ENCODE measurements around the gene FSD2. TPM values are rescaled to one million over a fixed set of nuclear protein-coding genes. Genes with fewer than 3 reads are reported as not detected.
A peak's percentile ranks its signal among the peaks of the same experiment; 100 is the strongest.
"Not testable (repeated sequence)": the region's sequence is repeated elsewhere in the genome, so short reads cannot be mapped to it uniquely, and the experiment has no call there.

The FSD2 gene
- total RNA-seq, 2 donors from 2014 or later = 47.7 to 94.3 TPM

DNA sequence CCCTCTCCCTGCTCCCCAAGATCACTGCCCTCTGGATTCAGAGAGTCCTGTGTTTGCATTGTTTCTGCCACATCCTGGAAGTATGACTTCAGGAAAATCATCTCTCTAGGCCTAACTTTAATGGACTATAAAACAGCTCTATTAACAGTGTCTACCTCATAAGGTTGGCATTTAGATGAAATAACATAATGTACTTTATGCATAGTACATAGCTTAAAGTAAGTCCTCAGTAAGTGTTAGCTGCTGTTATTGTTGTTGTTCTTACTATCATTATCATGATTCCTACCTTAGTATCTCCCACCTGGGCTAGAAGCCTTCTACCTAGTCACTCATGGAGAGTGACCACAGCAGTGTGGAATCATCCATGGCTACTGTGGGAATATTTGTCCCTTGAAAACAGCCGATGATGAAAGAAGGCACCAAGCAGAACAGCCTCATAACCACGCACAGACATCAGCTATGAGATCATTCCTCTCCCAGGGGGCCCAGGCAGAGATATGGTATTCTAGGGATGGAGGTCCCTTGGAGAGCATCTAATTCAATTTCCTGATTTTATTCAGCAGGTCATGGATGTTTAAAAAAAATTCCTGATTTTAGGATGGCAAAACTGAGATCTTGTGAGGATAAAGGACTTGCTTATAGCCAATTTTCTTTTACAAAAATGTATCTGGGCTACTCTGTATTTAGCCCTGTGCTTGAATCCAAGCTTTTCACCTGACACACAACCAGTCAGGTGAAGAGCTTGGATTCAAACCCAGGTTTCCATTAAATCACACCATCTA, 1.9 kb downstream of the FSD2 start:
- intact Hi-C loops (cut with DNase I) = no loop called here
- ATAC-seq (no peak), DNase-seq (no peak)

DNA sequence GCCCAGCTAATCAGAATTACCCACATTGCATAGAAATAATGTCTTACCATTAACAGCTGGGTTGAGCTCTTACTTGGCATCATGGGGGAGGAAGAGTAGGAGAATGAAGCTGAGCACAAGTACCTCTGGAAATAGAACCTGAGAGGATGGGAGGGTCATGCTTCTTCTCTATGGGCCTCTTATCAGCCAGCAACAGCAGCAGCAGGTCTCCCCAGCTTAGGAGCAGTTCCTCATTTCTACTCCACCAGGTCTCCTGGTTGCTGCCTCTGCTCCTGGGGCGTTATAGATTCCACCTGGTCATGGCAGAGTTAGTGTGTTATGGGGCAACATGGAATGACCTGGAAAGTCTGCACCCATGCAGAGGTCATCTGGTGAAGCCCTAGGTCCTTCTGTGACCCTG, 3.4 kb downstream of the FSD2 start:
- DNase-seq (no peak), ATAC-seq (no peak)
- intact Hi-C loops (cut with DNase I) = no loop called here

DNA sequence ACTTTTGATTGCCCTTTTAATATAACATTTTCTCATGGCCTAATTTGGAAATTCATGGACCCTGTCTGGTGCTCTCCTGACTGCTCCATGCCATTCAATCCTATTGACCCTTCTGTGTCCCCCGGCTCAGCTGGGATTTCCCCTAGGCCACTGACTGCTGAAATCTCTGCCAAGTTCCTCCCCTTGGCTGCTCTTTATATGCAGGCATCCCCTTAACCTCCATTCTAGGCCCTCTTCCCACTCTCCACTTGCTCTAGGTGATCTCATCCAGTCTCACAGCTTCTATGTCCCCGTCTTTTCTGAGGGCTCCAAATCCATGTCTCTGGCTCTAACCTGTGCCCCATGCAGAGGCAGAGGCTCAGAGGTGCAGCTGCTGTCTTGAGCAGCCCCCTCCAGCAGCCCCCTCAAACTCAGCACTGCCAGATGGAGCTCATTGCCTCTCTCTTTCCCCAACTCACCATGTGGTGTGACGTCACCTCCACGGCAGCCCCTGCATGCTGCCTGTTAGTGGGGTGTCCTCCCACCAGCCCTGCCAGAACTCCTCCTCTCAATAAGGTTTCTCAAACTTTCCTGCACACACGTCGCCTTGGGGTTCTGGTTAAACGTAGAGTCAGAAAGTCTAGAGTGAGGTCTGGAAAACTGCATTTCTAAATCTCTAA, 6.6 kb downstream of the FSD2 start:
- DNase-seq (no peak), ATAC-seq (peak in 1 of 2 donors; percentile 53)
- intact Hi-C loops (cut with DNase I) = no loop called here

DNA sequence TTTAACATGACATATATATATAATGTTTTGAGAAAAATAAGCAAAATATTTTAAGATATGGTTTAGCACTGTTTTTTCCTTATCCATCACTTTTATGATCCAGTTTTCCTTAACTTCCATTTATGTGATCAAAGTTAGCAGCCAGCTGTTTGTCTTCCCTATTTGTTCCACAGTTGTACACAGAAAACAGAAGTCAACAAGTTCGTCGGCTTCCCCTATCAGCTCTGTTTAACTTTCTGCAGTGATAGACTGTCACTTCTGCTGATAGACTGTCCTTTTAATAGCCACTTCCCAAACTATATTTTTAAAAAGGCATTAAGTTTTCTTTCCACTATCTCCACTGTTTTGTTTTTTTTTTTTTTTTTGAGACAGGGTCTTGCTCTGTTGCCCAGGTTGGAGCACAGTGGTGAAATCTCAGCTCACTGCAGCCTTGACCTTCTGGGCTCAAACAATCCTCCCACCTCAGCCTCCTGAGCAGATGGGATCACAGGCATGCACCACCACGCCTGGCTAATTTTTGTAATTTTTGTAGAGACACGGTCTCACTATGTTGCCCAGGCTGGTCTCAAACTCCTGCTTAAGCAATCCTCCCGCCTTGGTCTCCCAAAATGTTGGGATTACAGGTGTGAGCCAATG, 7.2 kb downstream of the FSD2 start:
- ATAC-seq = no peak
- intact Hi-C loops (cut with DNase I) = no loop called here

DNA sequence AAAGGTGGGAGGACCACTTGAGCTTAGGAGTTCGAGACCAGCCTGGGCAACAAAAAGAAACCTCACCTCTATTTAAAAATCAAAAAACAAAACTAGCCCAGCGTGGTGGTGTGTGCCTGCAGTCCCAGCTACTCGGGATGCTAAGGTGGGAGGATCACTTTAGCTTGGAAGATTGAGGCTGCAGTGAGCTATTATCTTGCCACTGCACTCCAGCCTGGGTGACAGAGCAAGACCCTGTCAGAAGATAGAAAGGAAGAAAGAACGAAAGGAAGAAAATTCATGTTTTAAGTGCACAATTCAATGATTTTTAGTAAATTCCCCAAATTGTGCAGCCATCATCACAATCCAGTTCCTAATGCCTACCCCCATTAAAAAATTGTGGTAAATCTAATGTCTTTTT, 7.8 kb downstream of the FSD2 start:
- ATAC-seq = no peak
- no peak for DNase-seq
- intact Hi-C loops (cut with DNase I) = no loop called here

More for the DNA sequence above, 7.2 kb downstream of the FSD2 start:
- no peak for DNase-seq

DNA sequence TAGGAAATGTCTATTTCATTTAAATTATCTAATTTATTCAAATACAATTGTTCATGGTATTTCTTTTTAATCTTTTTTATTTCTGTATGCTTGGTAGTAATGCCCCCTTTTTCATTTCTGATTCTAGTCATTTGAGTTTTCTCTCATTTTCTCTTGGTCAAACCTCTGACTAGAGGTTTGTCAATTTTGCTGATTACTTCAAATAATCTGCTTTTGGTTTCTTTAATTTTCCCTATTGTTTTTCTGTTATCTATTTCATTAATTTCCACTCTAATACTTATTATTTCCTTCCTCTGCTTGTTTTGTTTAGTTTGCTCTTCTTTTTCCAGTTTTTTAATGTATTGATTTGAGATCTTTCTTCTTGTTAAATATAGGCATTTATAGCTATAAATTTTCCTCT, 12.1 kb downstream of the FSD2 start:
- ATAC-seq = no peak
- DNase-seq = no peak
- intact Hi-C loops (cut with DNase I) = no loop called here

DNA sequence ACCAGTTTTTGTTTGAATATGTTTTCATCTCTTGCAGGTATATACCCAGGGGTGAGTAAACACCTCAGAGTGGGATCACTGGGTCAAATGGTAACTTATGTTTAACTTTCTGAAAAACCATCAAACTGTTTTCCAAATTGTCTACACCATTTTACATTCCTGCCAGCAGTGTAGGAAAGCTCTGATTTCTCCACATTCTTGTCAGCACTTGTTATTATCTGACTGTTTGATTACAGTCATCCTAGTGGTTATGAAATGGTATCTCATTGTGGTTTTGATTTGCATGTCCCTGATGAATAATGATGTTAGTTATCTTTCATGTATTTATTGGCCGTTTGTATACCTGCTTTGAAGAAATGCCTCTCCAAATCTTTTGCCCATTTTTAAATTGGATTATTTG, 13.8 kb downstream of the FSD2 start:
- ATAC-seq (no peak), DNase-seq (no peak)
- intact Hi-C loops (cut with DNase I) = no loop called here

DNA sequence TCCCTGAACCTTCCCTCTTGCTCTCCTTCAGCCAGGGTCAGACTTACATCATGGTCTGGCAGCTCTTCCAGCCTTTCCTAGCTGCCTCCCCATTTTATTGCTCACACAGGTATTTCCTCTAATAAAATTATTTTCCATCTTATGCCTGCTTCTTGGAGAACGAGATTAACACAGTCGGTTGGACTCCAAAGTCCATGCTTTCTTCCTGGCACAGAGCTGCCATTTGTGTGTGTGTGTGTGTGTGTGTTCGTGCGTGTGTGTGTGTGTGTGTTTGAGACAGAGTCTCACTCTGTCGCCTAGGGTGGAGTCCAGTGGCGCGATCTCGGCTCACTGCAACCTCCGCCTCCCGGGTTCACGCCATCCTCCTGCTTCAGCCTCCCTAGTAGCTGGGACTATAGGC, 15.5 kb downstream of the FSD2 start:
- intact Hi-C loops (cut with DNase I) = no loop called here

DNA sequence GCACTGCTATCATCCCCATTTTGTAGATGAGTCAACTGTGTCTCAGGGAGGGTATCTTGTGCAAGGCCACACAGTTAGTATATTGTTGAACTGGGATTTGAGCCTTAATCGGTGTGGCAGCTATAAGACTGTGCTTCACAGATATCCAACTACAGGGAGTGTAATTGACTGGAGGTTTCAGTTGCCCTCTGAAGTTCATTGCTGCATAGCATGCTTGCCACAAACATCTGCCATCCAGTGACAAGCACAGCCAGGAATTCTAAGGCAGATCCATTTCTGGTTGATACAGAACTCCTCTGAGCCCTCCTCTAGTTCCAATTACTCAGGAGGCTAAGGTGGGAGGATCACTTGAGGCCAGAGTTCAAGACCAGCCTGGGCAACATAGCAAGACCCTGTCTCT, 16.4 kb downstream of the FSD2 start:
- DNase-seq (no peak), ATAC-seq (no peak)
- intact Hi-C loops (cut with DNase I) = no loop called here

More for the DNA sequence above, 15.5 kb downstream of the FSD2 start:
- ATAC-seq (no peak), DNase-seq (no peak)

DNA sequence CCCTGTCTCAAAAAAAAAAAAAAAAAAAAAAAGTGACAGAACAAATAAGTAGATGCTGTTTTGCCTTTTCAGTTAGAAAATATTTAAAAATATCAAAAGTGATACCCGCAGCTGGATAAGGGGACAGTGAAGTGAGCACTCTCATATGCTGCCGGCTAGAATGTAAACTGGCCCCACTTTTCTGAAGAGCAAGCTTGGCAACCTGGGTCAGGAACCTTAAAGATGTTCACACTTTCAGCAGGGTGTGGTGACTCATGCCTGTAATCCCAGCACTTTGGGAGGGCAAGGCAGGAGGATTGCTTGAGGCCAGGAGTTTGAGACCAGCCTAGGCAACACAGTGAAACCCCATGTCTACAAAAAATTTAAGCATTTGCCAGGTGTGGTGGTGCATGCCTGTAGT, 17.4 kb downstream of the FSD2 start:
- no peak for ATAC-seq
- DNase-seq = no peak
- intact Hi-C loops (cut with DNase I) = no loop called here

DNA sequence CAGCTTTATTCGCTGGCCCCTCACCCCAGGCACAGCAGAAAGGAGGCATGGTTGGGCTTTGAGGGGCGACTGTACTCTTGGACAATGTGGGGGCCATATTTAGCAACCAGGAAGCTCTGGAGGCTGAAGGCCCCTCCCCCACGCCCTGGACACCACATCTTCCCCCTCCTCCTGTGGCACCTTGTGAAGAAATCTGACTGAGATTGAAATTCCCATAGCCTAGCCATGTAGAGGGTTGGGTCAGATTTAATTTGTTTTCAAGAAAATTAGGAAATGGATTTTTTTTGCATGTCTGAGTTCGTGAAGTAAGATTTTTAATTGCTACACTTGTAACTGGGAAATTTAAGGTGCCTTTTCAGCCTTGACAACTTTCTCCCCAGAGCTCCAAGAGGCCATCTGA, 24.5 kb downstream of the FSD2 start:
- intact Hi-C loops (cut with DNase I) = no loop called here
- ATAC-seq = no peak

DNA sequence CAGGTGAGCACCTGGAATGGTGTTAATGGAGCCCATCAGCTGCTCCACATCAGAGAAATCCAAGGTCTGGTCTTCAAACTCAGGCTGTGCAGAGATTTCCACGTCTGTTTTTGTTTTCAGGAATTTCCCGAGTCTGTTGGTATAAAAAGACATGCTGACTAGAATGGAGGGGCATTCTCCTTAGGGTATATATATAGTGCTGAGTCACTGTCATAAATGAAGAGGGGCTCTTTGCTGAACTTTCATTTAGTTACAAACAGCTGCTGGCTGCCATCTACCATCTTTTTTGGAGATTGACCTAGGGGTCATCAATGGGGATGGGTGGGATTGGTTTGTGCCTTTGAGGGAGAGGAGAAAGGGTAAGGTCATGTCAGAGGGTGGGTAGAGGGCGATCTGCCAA, 27.1 kb downstream of the FSD2 start:
- no peak for DNase-seq
- intact Hi-C loops (cut with DNase I) = loop anchor here in 1 of 2 donors (10.0 kb wide), 1 partner anchor 46 kb away; no protein-coding TSS in a partner anchor

More for the DNA sequence above, 24.5 kb downstream of the FSD2 start:
- no peak for DNase-seq

DNA sequence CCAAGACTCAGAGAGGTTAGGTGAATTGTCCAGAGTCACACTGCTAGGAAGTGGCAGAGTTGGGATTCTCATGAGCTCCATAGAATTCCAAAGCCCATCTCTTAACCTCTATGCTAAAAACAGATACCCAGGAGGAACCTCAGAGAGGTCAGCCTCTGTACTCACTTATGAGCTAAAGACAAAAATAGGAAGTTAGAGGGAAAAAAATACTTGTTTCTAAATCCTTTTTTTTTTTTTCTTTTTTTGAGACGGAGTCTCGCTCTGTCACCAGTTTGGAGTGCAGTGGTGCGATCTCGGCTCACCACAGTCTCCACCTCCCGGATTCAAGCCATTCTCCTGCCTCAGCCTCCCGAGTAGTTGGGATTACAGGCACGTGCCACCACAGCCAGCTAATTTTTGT, 31.4 kb downstream of the FSD2 start:
- ATAC-seq (no peak), DNase-seq (no peak)
- intact Hi-C loops (cut with DNase I) = loop anchor here in 1 of 2 donors (10.0 kb wide), 1 partner anchor 50 kb away; no protein-coding TSS in a partner anchor

More for the DNA sequence above, 27.1 kb downstream of the FSD2 start:
- no peak for ATAC-seq

DNA sequence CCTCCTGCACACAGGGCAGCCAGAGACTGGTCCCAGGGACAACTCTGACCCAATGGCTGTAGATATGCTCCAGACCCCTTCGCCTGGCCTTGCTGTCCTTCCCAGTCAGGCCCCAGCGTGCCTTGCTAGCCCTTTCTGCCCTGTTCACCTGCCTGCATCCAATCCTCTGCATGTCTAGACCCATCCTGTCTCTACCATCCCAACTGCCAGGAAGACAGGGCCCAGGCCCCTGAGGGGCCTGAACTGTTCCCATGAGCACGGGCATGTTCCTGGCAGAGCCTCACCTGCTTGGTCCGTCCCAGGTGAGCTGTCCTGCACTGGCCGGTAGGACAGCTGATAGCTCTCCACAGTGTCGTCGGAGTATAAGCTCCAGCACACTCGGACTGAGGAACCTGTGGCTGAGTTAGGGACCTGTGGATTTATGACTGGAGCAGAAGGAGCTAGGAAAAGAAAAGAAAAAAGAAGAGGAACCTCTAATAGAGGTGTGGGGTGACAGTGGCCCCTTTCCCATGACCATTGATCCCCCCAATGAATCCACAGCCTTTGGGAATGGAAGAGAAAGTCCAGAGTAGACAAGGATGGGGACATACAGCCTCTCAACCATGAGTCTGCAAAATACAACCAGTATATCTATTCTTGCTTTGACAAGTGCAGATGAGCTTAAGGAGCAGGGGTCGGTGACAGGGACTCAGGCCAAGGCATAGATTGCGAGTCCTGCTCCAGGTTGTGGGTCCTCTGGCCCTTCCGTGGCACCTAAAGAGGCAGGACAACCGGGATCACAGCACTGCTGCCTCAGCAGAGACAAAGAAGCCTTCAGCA, 33.9 kb downstream of the FSD2 start:
- no peak for ATAC-seq
- no peak for DNase-seq
- intact Hi-C loops (cut with DNase I) = loop anchor here in 1 of 2 donors (10.0 kb wide), 1 partner anchor 53 kb away; no protein-coding TSS in a partner anchor

DNA sequence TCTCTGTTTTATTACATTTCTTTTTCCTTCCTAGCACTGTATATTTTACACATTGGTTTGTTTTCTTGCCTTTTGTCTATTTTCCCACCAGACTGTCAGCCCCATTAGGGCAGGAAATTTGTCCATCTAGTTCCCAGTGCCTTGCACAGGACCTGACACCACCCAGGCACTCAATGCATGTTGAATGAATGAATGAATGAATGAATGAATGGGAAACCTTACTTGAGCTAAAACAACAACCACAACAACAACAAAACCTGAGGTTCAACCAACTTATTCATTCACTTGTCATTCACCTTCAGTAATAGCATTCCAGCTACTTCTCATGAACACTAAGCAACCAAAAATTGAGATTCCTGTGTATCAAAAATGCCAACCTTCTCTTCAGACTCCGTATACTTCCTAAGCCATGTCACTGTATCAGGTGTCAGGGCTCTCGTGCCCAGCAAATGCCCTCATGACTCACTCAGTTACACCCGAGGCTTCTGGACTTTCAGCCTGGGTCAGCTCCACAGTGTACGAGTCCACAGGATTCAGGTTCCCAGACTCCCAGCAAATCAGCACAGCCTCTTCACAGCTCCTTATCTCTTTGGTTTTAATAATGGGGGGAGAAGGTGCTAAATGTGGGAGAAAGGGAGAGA, 37.3 kb downstream of the FSD2 start:
- ATAC-seq = peak; percentile 54 to 82
- intact Hi-C loops (cut with DNase I) = no loop called here

DNA sequence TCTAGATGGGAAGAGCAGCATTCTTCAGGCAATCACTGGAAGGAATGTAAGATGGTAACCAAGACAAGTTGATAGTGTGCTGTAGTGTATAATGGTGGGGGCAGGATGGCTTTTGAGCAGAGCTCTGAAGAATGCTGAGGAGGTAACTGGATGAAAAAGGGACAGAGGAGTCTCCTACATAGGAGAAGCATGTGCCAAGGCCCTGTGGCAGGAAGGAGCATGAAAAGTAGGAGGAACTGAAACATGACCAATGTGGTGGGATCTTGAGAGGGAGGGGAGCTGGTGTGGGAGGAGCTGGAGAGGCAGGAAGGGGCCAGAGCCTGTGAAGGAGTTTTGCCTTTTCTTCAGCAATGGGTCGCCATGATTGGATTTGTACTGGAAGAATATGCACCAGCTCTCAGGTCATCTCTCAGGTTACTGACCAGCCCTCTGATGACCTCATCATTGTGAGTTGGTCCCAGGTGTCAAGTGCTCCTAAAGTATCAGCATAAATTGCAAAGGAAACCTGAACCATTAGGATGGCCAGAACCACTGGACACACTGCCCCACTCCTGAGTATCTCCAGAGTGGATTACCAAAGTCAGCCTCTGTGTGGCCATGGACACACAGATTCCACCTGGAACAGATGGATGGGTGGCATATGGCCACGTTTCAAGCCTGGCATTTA, 38.6 kb downstream of the FSD2 start:
- DNase-seq (no peak), ATAC-seq (no peak)
- intact Hi-C loops (cut with DNase I) = no loop called here

More for the DNA sequence above, 37.3 kb downstream of the FSD2 start:
- DNase-seq = no peak

DNA sequence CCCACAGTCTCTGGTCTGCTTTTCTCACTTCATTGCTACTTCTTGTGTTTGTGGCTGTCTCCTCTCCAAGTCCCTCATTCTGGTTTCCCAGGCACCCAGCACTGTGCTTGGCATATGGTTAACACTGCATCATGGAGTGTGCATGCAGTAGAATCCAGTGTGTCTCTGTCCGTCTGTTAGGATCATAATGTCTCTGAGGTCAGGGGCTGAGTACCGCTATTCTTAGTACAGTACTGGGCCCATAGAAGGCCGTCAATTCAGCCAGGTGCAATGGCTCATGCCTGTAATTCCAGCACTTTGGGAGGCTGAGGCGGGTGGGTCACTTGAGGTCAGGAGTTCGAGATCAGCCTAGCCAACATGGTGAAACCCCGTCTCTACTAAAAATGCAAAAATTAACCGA, 39.7 kb downstream of the FSD2 start:
- DNase-seq; intact Hi-C loops (cut with DNase I); ATAC-seq: not testable (repeated sequence)

DNA sequence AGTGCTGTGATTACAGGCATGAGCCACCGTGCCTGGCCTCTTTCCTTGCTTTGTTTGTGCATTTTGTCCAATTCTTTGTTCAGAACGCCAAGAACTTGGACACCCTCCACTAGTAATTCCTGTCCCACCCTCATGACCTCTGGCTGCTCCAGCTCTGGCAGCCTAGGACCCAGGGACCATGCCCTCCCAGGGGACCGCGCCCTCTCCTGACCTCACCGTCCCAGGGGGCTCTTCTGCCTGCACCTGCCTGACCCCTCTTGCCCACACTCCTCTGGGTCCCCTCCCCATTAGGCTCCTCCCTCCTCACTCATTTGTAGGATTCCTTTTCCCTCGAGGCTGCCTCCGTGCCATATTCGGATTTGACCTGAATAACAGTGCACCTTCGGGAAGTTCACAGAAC, 41.1 kb downstream of the FSD2 start:
- intact Hi-C loops (cut with DNase I) = no loop called here
- no peak for ATAC-seq
- DNase-seq = no peak

Measured in left cardiac atrium (tissue), 4 donors.